K562 treated with DMSO at 1 percent for 24 hours (cell line): ENCODE data around the gene CIB2. TPM values are rescaled to one million over a fixed set of nuclear protein-coding genes. Genes with fewer than 3 reads are reported as not detected.

ENCODE experiments used
- total RNA-seq: library from RNA; unstranded; fragments of 300-600 nt; gene quantifications from 2 replicates; pipeline ENCODE4 v1.2.3, GENCODE V29; 2022; ENCODE audit warnings: low read depth; ENCODE audit not compliant: insufficient read depth

The CIB2 gene
- total RNA-seq: 42.4 and 43.2 TPM in 2 replicates

DNA sequence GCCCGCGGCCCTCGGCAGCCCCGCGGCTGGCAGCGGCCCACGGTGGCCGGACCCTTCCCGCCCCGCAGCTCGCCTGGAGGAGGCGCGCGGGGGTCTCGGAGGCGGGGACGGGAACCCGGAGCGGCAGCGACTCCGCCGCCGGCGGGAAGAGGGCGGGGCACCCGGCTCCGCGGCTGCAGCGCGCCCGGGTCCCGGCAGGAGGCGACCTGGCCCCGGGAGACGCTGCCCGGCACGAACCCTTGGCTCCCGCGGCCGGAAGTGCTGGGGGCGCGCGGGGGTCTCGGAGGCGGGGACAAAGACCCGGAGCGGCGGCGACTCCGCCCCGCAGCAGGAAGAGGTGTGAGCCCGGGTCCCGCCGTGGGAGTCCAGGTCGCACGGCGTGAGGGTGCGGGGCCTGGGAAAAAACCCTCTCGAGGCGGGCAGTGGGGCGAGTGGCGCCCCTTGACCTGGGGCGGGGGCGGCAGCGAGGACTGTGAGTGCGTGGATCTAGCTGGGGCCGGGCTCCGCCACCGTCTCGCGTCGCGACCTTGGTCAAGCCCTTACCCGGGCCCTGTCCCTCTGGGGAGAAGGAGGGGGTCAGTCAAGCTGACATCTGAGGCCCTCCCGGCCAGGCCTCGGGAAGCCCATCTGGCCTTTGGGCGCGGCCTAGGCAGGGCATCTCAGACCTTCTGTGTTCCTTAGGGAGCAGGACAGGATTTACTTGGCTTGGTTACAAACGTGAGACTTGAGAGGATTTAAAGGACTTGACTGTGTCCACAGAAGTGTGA is at the start of gene CIB2:
Gene CIB2 (minus strand): TSS at position 151 of the 767 bp plus-strand sequence. CDS start 230 bp downstream, outside the sequence.

DNA sequence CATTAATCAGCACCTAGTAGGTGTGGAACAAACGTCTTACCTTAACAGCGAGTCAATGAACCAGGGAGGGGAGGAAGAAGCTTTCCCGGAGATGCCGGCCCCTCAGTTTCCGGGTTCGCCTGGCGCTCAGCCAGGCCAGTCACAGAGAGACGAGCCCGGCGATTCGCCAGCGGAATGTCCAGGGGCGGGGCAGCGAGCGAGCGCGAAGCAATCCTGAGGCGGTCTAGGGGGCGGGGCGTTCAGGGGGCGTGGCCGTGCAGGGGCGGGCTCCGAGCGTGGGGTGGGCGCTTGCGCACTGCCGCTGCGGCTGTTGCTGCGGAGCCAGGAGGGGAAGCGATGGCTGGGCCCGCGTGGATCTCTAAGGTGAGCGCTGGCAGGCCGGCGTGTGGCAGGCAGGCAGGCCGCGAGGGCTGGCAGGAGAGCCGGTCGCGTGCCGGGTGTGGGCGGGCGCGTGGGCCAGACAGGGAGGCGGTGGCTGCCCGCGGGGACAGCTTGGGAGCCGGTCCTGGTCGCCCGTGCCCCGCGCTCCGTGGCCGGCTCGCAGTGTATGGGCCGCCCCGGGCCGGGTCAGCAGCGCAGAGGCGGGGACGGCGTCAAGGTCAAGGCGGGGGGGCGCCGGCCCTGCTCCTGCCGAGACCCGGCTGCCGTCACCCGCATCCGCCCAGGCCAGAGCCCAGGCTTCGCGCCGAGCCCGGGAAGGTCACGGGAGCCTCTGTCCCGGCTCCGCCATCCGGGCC is 18.0 kb upstream of the CIB2 start, which contains the start of gene IDH3A:
Gene IDH3A (plus strand): TSS at position 295 of the 737 bp plus-strand sequence. CDS start 42 bp downstream, at position 337.

DNA sequence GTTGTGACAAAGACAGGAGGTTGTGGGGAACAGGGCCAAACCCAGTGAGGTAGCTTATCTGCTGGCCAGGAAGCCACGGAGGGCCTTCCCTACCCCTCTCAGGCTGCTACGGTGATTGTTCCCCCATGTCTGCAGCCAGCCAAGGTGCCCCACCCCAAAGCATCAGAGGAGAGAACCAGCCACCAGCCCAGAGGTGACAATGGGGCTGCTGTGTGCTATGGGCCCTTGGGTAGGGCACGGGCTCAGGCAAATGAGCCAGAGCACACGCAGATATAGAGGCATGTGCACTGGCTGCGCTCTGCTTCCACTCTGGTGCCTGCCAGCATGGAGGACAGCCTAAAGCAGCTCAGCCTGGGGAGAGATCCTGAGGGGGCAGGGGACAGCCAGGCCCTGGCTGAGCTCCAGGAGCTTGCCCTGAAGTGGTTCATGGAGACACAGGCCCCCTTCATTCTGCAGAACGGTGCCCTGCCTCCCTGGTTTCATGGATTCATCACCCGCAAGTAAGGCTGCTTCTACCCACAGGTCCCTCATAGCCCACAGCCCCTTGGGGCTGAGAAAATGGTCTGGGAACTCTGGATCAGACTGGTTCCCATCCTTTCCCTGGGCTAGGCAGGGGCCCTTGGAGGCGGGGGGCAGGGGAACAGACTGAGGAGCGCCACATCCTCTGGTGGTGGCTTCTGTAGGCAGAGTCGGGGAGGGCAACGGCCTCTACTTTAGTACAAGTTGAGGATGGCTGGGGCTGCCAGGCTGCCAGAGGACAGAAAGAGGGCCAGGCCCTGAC is 38.8 kb downstream of the CIB2 start, which contains the start of gene SH2D7:
Gene SH2D7 (plus strand): TSS at position 301 of the 781 bp plus-strand sequence. CDS start 24 bp downstream, at position 325.

DNA sequence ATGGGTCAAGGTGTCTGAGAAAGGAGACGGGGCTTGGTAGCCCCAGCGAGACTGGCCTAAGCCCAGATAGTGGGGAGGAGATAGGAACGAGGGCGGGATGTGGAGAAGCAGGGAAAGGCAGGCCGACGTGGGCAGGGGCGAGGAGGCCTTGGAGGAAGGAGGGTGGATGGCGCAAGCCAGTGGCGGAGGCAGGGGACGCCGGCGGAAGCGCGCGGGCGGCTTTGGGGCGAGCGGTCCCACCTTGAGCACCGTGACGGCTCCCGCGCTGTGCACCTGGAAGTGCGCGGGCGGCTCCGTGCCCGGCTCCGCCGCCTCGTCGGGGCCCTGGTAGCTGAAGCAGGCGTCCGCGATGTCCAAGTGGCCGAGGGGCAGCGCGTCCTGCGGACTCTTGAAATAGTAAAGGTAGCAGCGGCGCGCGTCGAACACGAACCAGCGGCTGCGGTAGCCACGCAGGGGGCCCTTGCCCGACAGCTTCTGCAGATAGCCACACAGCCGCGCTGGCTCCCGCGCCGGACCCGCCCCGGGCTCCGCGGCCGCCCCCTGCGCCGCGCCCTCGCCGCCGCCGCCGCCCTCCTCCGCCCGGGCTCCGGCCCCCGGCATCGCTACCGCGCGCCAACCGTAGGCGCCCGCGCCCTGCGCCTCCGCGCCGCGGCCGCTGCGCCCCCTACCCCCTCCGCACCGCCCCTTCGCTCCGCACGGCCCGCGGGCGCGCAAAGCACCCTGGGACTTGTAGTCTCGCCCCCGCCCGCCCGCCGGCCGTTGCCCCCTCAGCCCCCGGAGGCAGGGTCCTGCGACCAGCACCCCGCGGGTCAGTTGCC is 54.0 kb downstream of the CIB2 start, which contains the start of gene TBC1D2B:
Gene TBC1D2B (minus strand): TSS at position 659 of the 818 bp plus-strand sequence. CDS start 59 bp downstream, at position 600.

Other genes with a start within 250 kb of the CIB2 start
- gene TBC1D2B, start 53.7 kb downstream of the CIB2 start, total RNA-seq: 14.1 and 16.6 TPM in 2 replicates
- 0.21 TPM in 1 of 2 replicates, not detected in the other for gene SH2D7, start 38.9 kb downstream of the CIB2 start, total RNA-seq
- gene IDH3A, start 17.9 kb upstream of the CIB2 start, total RNA-seq: 35.5 and 44.7 TPM in 2 replicates
- 1.9 and 3.9 TPM in 2 replicates for gene ACSBG1, start 103.1 kb upstream of the CIB2 start, total RNA-seq
- 0.61 and 0.74 TPM in 2 replicates for gene DNAJA4, start 133.1 kb upstream of the CIB2 start, total RNA-seq
- gene SKIC8, start 168.2 kb upstream of the CIB2 start, total RNA-seq: 58.8 and 65.3 TPM in 2 replicates
- not detected in 2 replicates for gene CRABP1, start 208.9 kb upstream of the CIB2 start, total RNA-seq